Left renal cortex interstitium (tissue), 4 donors: ENCODE data around the gene PPP1R14D. TPM values are rescaled to one million over a fixed set of nuclear protein-coding genes. Genes with fewer than 3 reads are reported as not detected.

Experiments
- DNase-seq, 4 donors: peaks; one replicate each; pipeline ENCODE4 v3.0.0-alpha.2; 2013; ENCODE audit warnings: low read depth in 4 of 4, low spot score in 2 of 4, missing footprints in 1 of 4
- polyA plus RNA-seq, 4 donors: library from polyadenylated mRNA; unstranded; fragments of 120-200 nt; gene quantifications; one replicate each; pipeline ENCODE4 v1.2.1, GENCODE V29; 2013; ENCODE audit not compliant: insufficient read length in 4 of 4

Gene PPP1R14D
- polyA plus RNA-seq, 4 donors, result 0.48 to 0.99 (median 0.70) TPM

DNA sequence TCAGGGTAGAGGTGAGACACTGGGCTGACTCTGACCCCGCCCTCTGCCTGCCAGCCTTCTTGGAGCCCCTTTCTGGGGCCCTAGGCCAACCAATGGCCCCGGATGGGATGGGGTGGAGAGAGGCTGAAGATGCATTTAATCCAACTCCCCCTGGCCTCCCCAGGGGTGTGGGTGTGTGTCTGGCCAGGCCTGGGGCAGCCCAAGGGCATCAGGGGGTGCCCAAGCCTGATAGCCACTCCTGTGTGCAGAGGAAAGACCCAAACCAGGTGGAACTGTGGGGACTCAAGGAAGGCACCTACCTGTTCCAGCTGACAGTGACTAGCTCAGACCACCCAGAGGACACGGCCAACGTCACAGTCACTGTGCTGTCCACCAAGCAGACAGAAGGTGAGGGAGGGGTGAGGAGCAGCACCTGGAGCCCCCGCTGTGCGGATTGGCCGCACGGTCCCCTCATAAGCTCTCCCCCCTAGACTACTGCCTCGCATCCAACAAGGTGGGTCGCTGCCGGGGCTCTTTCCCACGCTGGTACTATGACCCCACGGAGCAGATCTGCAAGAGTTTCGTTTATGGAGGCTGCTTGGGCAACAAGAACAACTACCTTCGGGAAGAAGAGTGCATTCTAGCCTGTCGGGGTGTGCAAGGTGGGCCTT, 24.9 kb upstream of the PPP1R14D start:
- no peak for DNase-seq

DNA sequence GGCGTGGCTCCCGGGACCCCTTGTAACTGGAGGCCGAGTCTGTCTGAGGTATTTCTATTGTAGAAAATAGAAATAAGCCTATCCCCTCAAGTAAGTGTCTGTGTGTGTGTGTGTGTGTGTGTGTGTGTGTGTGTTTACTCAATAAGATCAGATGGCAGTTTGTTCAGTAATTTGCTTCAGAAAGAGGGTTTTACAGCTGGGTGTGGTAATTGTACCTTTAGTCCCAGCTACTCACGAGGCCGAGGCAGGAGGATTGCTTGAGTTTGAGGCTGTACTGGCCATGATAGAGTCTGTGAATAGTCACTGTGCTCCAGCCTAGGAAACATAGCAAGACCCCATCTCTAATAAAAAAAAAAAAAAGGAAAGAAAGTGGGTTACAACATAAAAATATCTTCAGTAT, 24.0 kb upstream of the PPP1R14D start:
- DNase-seq, result no peak

DNA sequence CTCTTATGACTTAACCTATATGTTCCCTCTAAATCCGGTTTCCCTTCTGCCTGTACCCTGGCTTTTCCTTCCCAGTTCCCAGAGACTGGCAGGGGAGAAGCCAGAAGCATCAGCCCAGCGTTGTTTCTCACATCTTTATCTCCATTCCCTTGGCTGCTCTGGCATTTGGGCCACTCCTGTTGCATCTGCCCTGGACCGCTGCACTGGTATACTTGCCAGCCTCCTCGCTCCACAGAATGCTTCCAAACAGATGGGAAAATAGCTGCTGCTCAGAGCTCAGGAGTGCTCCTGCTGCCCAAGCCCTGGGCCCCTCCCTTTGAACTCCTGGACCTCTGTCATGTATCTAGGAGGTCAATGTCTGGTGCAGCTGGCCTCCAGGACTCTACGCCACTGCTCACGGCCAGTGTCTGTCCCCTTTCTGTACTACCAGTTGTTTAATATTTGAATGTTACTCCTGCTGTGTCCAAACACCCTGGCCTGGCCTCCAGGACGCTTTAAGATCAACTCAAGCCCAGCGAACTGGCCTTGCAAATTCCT, 22.1 kb upstream of the PPP1R14D start:
- DNase-seq, result no peak

DNA sequence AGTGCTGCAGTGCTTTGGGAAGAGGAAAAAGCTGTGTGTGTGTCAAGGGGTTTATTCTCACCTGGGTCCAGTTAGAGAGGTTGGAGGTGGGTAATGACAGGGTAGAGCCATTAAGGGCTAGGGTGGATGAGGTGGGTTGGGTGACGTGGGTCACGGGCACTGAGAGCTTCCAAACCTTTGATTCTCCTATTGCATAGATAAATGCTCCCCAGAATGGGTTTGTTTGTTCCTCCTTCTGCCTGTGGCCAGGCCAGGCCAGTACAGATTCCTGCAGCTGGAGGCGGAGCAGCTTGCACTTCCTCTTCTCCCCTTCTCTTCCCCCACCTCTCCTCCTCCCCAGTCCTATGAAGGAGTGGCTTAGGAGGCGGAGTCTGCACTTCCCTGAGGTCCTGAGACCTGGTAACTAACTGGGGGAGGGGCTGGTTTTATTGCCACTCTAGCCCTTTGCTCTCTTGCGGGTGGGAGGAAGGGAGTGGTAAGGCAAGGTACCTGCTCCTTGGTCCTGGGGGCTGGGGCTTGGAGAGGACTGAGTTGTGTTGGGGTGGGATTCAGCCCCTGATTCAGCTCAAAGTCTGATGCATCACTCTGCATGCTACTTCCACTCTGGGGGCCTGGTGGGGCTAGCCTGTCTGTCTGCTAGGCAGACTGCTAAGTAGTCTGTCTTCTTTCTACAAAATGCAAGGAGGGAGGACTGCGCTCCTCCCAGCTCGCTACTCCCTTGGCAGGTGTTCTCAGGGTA, 18.9 kb upstream of the PPP1R14D start:
- peak in 2 of 4 donors; percentile 64 to 86 for DNase-seq

GRCh38 chr15:40846841-40847222, 18.3 kb upstream of the PPP1R14D start:
- DNase-seq, result no peak

- DNase-seq, result no peak
These were observed 17.2 kb upstream of the PPP1R14D start for GRCh38 chr15:40845511-40846284.

DNA sequence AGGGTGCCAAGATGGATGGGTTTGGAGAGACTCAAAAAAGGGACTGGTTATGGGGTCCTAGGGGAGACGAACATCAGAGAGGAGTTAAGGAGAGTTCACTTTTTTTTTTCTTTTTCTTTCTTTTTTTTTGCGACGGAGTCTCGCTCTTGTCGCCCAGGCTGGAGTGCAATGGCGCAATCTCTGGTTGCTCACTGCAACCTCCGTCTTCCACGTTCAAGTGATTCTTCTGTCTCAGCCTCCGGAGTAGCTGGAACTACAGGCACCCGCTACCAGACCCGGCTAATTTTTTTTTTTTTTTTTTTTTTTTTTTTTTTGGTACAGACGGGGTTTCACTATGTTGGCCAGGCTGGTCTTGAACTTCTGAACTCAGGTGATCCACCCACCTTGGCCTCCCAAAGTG, 16.5 kb upstream of the PPP1R14D start:
- DNase-seq, result no peak

- DNase-seq, result no peak
These were observed 16.2 kb upstream of the PPP1R14D start for GRCh38 chr15:40844696-40845030.

GRCh38 chr15:40843885-40844695, 15.6 kb upstream of the PPP1R14D start, which contains the start of gene SPINT1:
Gene SPINT1 (plus strand): TSS chr15:40844048. CDS start chr15:40844555, 507 bp downstream.
- no peak for DNase-seq

- no peak for DNase-seq
These were observed 14.9 kb upstream of the PPP1R14D start for GRCh38 chr15:40843261-40843884.

DNA sequence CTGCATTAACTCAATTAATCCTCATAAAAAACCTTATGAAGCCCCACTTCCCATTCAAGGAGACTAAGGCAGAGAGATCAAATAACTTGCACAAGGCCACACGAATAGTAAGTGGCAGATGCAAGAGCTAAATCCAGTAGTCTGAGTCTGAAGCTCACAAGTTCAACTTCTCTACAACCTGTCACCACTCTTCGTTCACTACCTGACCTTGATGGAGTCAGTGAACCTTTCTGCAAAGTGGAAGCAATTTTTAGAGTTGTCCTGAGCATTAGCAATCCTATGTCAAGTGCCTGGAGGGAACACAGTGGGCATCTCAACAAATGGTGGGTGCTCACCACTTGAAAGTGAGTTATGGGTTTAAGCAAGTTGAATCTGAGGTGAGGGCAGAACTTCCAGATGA, 13.2 kb upstream of the PPP1R14D start:
- DNase-seq, result no peak

- DNase-seq, result no peak
These were observed 10.2 kb upstream of the PPP1R14D start for GRCh38 chr15:40838756-40839155.

DNA sequence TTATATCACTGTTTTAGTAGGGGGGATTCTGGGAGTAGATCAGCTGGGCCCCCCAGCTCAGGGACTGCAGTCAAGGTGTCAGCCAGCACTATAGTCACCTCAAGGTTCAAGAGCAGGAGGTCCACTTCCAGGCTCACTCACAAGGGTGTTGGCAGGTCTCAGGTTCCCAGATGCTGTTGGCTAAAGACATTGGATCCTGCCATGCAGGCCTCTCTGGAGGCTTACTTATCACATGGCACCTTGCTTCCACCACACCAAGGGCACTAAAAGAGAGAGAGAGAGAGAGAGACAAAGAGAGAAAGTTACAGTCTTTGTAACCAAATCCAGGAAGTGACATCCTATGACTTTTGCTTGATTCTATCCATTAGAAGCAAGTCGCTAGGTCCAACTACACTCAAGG, 7.5 kb upstream of the PPP1R14D start:
- DNase-seq, result no peak

DNA sequence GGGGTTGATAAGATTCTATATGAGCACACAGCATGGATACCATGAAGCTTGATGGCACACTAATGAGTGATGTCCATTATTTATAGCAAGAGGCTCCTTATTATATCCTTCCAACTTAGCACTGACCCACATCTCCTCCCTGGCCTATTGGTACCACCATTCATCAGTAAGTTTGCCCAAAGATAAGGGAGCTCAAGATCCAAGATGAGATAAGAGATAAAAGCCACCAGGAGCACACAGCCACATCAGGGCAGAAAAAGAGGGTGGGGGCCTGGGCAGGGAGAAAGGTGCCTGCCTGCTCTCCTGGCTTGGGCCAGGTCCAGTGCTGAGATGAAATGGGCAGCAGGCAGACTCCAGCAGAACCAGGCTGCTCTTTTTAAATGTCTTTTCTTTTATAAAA, 4.4 kb upstream of the PPP1R14D start:
- DNase-seq, result no peak

DNA sequence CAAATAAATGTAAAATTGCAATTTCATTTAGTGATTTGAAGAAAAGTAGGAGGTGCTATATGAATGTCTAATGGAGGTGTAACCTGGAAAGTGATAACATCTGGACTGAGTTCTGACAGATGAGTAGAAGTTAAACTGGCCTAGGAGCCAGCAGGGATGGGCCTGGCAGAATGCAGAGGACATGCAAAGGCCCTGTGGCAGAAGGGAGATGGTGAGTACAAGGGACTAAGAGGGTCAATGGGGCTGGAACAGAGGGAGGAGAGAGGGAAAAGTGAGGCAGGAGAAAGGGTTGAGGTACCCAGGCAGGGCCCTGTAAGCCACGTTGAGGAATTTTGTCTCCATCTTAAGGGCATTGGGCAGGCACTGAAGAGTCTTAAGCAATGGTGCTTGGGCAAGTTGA, 3.4 kb upstream of the PPP1R14D start:
- DNase-seq, result no peak

- DNase-seq, result no peak
These were observed 2.4 kb upstream of the PPP1R14D start for GRCh38 chr15:40830884-40831283.

DNA sequence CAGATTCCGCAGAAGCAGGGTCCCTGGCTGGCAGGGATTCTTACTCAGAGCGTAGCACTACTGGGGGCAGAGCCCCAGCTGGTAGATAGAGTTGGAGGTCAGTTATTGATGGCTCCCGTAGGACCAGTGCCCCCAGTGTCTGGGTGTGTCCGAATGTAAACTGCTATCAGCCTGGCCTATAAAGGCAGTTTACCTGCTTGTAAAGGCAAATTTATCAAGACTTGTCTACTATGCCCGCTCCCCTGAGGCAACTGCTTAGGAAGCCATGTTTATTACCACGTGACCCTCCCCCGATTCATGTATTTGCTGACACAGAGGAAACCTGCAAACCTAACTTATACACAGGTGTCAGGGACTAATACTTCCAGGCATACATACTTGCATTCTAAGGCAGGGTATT, 607 bp upstream of the PPP1R14D start:
- DNase-seq, result no peak

GRCh38 chr15:40826423-40827075, 2.0 kb downstream of the PPP1R14D start:
- no peak for DNase-seq

- DNase-seq, result no peak
These were observed 2.7 kb downstream of the PPP1R14D start for GRCh38 chr15:40825661-40826422.
